B cell (primary cell): Measurements from ENCODE around the gene DNAJC16. TPM values are rescaled to one million over a fixed set of nuclear protein-coding genes. Genes with fewer than 3 reads are reported as not detected.
A peak's percentile ranks its signal among the peaks of the same experiment; 100 is the strongest.

Experiments used
- ATAC-seq: fragments of 200-7000 bp; cut with Tn5 transposase; one replicate; pipeline ENCODE4 v1.10.0; 2021; ENCODE audit warnings: low read depth, mild to moderate bottlenecking, moderate number of reproducible peaks, moderate library complexity
- CTCF ChIA-PET: fragments of 350-600 bp; sonication (Branson Sonifier 250); formaldehyde crosslinking; loops from one replicate; lab custom pipeline; 2021; ENCODE audit warnings: antibody characterized with exemption, inconsistent platforms; lab: Charles Lee
- POLR2A ChIA-PET: fragments of 350-600 bp; sonication (Branson Sonifier 250); formaldehyde crosslinking; loops from one replicate; lab custom pipeline; 2021; ENCODE audit warnings: antibody characterized with exemption; lab: Charles Lee
- DNase-seq: peaks from one replicate; pipeline ENCODE4 v3.0.0; 2013
- H2AFZ ChIP-seq: 2 replicates; pipeline ENCODE4 v1.6.1; 2012; ENCODE audit warnings: mild to moderate bottlenecking, low read depth, low read length; ENCODE audit not compliant: insufficient read depth, poor library complexity, severe bottlenecking
- H3K27ac ChIP-seq, 2 donors: 1 replicate in 1 of 2; 2 replicates in 1 of 2; pipeline ENCODE4 v1.5.1; 2012 to 2013; ENCODE audit warnings: low read length in 2 of 2, mild to moderate bottlenecking in 2 of 2, moderate library complexity in 1 of 2
- H3K27me3 ChIP-seq, 4 experiments: fragments of 200-600 bp in 1 of 4; sonication (generic) in 1 of 4; replicated peaks in 1 of 4; 1 replicate in 2 of 4; 2 replicates in 2 of 4; pipeline versions ENCODE4 v1.6.1 to v1.7.0; 2013 to 2016; ENCODE audit warnings: low read length in 3 of 4, mild to moderate bottlenecking in 2 of 4, mixed read lengths in 1 of 4, moderate library complexity in 1 of 4; ENCODE audit not compliant: insufficient read depth in 4 of 4, control insufficient read depth in 3 of 4; ENCODE audit errors: control extremely low read depth in 1 of 4
- H3K36me3 ChIP-seq, 2 experiments: replicated peaks in 1 of 2; 1 replicate in 1 of 2; 2 replicates in 1 of 2; pipeline versions ENCODE4 v1.6.1 to v1.7.1; 2013; ENCODE audit warnings: low read length in 1 of 2; ENCODE audit not compliant: insufficient read depth in 2 of 2, control insufficient read depth in 1 of 2; ENCODE audit errors: control extremely low read depth in 1 of 2, extremely low read depth in 1 of 2
- H3K4me1 ChIP-seq, 2 donors: fragments of 200-600 bp in 1 of 2; sonication (generic) in 1 of 2; 1 replicate in 1 of 2; 2 replicates in 1 of 2; pipeline versions ENCODE4 v1.5.1 to v1.6.1; 2013 to 2017; ENCODE audit warnings: low read length in 2 of 2; ENCODE audit not compliant: control insufficient read depth in 2 of 2, insufficient read depth in 2 of 2
- H3K4me2 ChIP-seq: replicated peaks from 2 replicates; pipeline ENCODE3; 2012; ENCODE audit warnings: mild to moderate bottlenecking, low read depth, low read length; ENCODE audit not compliant: poor library complexity, severe bottlenecking
- H3K4me3 ChIP-seq, 5 experiments: fragments of 200-600 bp in 1 of 5; sonication (generic) in 1 of 5; 1 replicate in 3 of 5; 2 replicates in 2 of 5; pipeline versions ENCODE4 v1.5.1 to v1.7.0; 2011 to 2016; ENCODE audit warnings: low read length in 4 of 5, mild to moderate bottlenecking in 4 of 5, low read depth in 2 of 5, control low read depth in 1 of 5, moderate library complexity in 1 of 5; ENCODE audit not compliant: insufficient read depth in 1 of 5; ENCODE audit errors: control extremely low read depth in 1 of 5, extremely low read depth in 1 of 5
- H3K79me2 ChIP-seq: fragments of 200-600 bp; sonication (generic); one replicate; pipeline ENCODE4 v1.6.0; 2016; ENCODE audit warnings: low read length; ENCODE audit not compliant: control insufficient read depth, insufficient read depth
- H3K9ac ChIP-seq: fragments of 200-600 bp; sonication (generic); 2 replicates; pipeline ENCODE4 v1.6.1; 2017; ENCODE audit warnings: mild to moderate bottlenecking, low read length, moderate library complexity
- H3K9me3 ChIP-seq, 3 donors: one replicate each; pipeline versions ENCODE4 v1.6.1 to v1.7.1; 2013; ENCODE audit warnings: low read length in 2 of 3; ENCODE audit not compliant: control insufficient read depth in 2 of 3, insufficient read depth in 1 of 3; ENCODE audit errors: control extremely low read depth in 1 of 3
- H4K20me1 ChIP-seq: 2 replicates; pipeline ENCODE4 v1.6.0; 2012; ENCODE audit warnings: mild to moderate bottlenecking, low read length; ENCODE audit not compliant: insufficient read depth, control insufficient read depth, poor library complexity, severe bottlenecking
- H3K27ac Mint-ChIP-seq: one replicate; pipeline ENCODE4 v1.8.0; 2021; ENCODE audit warnings: mixed read lengths
- H3K27me3 Mint-ChIP-seq: one replicate; pipeline ENCODE4 v1.8.0; 2021; ENCODE audit warnings: mixed read lengths
- H3K4me1 Mint-ChIP-seq: one replicate; pipeline ENCODE4 v1.8.0; 2021; ENCODE audit warnings: mixed read lengths
- H3K4me3 Mint-ChIP-seq: one replicate; pipeline ENCODE4 v1.8.0; 2021; ENCODE audit warnings: mixed read lengths
- H3K9me3 Mint-ChIP-seq: one replicate; pipeline ENCODE4 v1.8.0; 2022; ENCODE audit warnings: mixed read lengths; ENCODE audit not compliant: insufficient read depth
- CTCF ChIP-seq: fragments of 200-600 bp; IDR thresholded peaks from one replicate; pipeline ENCODE4 v1.8.0; 2022; ENCODE audit warnings: antibody characterized with exemption, mild to moderate bottlenecking
- EZH2 ChIP-seq: IDR thresholded peaks from 2 replicates; pipeline ENCODE4 v1.6.1; 2012; ENCODE audit warnings: borderline replicate concordance, low read depth, mild to moderate bottlenecking, moderate library complexity, low read length; ENCODE audit not compliant: insufficient read depth, poor library complexity, severe bottlenecking
- WGBS: methylation state at CpG from one replicate; pipeline ENCODE4 v1.1.5; 2013; ENCODE audit warnings: missing lambda C conversion rate; ENCODE audit not compliant: insufficient coverage; 5-methylcytosine and 5-hydroxymethylcytosine counted together
- intact Hi-C: fragments of 100-400 bp; cut with micrococcal nuclease; formaldehyde crosslinking; loops from one replicate; pipeline ENCODE4 v1.10.0; 2022
- polyA plus RNA-seq: library from polyadenylated mRNA; depleted of rRNA; stranded (reverse); fragments of >200 nt; gene quantifications from 2 replicates; pipeline ENCODE4 v1.2.3, GENCODE V29; 2012
- total RNA-seq, 2 donors: library from RNA; stranded (reverse); fragments of 120-200 nt in 1 of 2; gene quantifications; 1 replicate in 1 of 2; 2 replicates in 1 of 2; pipeline versions ENCODE4 v1.2.3 to v1.2.4, GENCODE V29; 2013 to 2022

Gene DNAJC16
- total and polyA plus RNA-seq, 2 donors (not counting 1 experiment from before 2014, with no cell fraction given): 16.9 to 47.1 TPM

GRCh38 chr1:15584489-15585363 is 58.1 kb downstream of the DNAJC16 start, which contains the start of gene AGMAT:
AGMAT (minus strand) TSS chr1:15585051; CDS start chr1:15584967, 84 bp downstream.
- TF ChIP-seq EZH2 (no peak), CTCF (peak; percentile 54)
- H3K27me3 Mint-ChIP-seq: no peaks in the 10 kb centered on the region
- no peaks in the 10 kb centered on the region for H3K27me3 ChIP-seq
- peak within 1 kb of the TSS; percentile 84 for H3K27ac Mint-ChIP-seq
- ATAC-seq (peak; percentile 86), DNase-seq (peak; percentile 74)
- ChIA-PET CTCF (interaction anchor here (0.8 to 1.6 kb wide), 7 partner anchors 10 to 52 kb away, joined by 3 to 6 read pairs (median 4); no protein-coding TSS in a partner anchor), POLR2A (interaction anchor here (0.5 to 1.4 kb wide), 4 partner anchors 13 to 38 kb away, joined by 3 to 4 read pairs (median 3); no protein-coding TSS in a partner anchor)
- peaks cover 18% of the 10 kb centered on the region for H3K79me2 ChIP-seq
- H2AFZ ChIP-seq: peak within 1 kb of the TSS; percentile 95
- H3K4me2 ChIP-seq: peak within 1 kb of the TSS; percentile 97
- H3K4me1 Mint-ChIP-seq: peaks cover 21% of the 10 kb centered on the region
- no peaks in the 10 kb centered on the region for H4K20me1 ChIP-seq
- H3K4me3 Mint-ChIP-seq: peak within 1 kb of the TSS; percentile 87
- peak within 1 kb of the TSS in 4 of 5 experiments; percentile 68 to 88 (median 76) for H3K4me3 ChIP-seq
- peak within 1 kb of the TSS; percentile 58 to 78 for H3K27ac ChIP-seq
- intact Hi-C loops: loop anchor here (2.0 kb wide), 2 partner anchors 18 to 20 kb away; no protein-coding TSS in a partner anchor
- peaks cover 0 to 6% of the 10 kb centered on the region in 2 experiments for H3K36me3 ChIP-seq
- peaks cover 14 to 31% of the 10 kb centered on the region in 2 donors for H3K4me1 ChIP-seq
- WGBS: under 1% methylated on average over 65 of the region's 68 CpGs
- no peaks in the 10 kb centered on the region for H3K9me3 Mint-ChIP-seq
- no peaks in the 10 kb centered on the region for H3K9me3 ChIP-seq
- H3K9ac ChIP-seq: peak within 1 kb of the TSS; percentile 79
